Measurements from ENCODE around the gene TCF12.

Gene TCF12

GRCh38 chr15:57048930-57049549, 130.6 kb downstream of the TCF12 start:
- no peak for DNase-seq (ENCODE audit: low read depth in 2 of 2)

GRCh38 chr15:57053470-57053869, 135.0 kb downstream of the TCF12 start:
- DNase-seq (ENCODE audit: low read depth in 2 of 2), result no peak

DNA sequence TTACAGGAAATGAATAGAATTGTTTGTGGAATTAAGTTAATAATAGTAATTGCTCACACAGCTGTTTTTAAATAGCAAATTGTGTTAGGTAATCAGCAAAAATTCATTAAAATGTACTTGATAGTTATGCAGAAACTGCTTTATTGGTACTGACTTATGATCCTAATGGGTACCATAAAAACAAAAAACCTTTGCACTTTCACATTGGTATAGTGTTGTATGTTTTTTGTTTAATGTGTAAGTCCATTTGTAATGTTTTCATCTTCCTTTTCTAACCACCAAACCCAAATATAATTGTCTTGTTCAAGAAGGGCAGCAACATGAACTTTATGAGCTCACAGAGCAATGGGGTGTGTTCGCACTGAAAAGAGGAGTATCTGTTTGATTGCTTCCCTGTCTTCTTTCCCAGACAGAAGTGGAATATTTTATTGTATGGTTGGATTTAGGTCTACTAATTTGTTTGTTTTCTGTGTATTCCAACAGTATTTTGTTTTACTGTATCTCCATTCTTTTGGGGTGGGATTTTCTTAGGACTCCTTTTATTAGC, 135.8 kb downstream of the TCF12 start:
- DNase-seq (ENCODE audit: low read depth in 2 of 2), result no peak

DNA sequence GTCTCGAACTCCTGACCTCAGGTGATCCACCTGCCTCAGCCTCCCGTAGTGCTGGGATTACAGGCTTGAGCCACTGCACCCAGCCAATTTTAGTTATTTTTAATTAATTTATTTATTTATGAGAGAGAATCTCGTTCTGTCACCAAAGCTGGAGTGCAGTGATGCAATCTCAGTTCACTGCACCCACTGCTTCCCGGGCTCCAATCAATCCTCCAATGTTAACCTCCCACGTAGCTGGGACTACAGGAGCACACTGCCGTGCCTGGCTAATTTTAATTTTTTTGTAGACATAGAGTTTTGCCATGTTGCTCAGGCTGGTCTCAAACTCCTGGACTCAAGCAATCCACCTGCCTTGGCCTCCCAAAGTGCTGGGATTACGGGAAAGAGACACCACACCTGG, 137.9 kb downstream of the TCF12 start:
- no peak for DNase-seq (ENCODE audit: low read depth in 2 of 2)

- no peak for DNase-seq (ENCODE audit: low read depth in 2 of 2)
These were observed 138.9 kb downstream of the TCF12 start for GRCh38 chr15:57057134-57057930.

DNA sequence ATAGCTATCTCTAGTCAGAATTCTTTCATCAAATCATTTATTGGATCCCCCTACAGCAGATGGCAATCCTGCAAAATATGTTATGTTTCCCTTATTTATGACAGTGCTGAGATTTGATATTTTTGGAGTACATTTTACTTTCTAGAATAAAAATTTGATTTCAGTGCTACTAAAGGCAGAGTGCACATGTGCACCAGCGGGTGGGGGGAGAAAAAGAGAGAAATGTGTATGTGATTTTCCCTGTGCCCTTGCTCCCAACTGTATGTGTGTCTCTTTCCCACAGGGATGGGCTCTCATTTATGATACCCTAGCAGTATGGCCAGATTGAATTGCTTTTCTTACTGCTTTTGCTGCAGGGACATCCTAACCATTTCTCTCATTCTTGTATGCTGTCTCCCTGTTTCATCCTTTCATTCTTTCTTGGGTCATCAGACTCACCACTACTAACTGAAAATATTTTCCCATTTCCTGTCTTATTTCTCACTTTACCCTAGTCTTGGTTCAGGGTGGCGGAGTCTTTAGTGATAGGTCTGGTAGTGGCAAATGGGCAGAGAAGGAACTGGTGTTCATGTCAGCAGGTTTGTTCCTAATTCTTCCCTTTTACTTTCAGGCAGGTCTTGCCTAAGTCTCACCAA, 140.7 kb downstream of the TCF12 start:
- no peak for DNase-seq (ENCODE audit: low read depth in 2 of 2)

- DNase-seq (ENCODE audit: low read depth in 2 of 2), result no peak
These were observed 142.4 kb downstream of the TCF12 start for GRCh38 chr15:57060799-57061198.

DNA sequence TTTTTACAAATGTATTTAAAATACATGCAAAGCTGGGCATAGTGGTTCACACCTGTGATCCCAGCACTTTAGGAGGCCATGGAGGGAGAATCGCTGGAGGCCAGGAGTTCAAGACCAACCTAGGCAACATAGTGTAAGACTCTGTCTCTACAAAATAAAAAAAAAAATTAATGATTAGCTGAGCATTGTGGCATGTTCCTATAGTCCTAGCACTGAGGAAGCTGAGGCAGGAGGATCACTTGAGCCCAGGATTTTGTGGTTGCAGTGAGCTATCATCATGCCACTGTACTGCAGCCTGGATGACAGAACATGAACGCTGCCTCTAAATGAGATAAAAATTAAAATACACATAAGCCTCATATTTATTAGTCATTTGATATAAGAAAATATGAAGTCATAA, 142.8 kb downstream of the TCF12 start:
- no peak for DNase-seq (ENCODE audit: low read depth in 2 of 2)

- no peak for DNase-seq (ENCODE audit: low read depth in 2 of 2)
These were observed 143.3 kb downstream of the TCF12 start for GRCh38 chr15:57061696-57062095.

- DNase-seq (ENCODE audit: low read depth in 2 of 2), result no peak
These were observed 145.6 kb downstream of the TCF12 start for GRCh38 chr15:57064033-57064432.

GRCh38 chr15:57069423-57069822, 151.0 kb downstream of the TCF12 start:
- no peak for DNase-seq (ENCODE audit: low read depth in 2 of 2)

DNA sequence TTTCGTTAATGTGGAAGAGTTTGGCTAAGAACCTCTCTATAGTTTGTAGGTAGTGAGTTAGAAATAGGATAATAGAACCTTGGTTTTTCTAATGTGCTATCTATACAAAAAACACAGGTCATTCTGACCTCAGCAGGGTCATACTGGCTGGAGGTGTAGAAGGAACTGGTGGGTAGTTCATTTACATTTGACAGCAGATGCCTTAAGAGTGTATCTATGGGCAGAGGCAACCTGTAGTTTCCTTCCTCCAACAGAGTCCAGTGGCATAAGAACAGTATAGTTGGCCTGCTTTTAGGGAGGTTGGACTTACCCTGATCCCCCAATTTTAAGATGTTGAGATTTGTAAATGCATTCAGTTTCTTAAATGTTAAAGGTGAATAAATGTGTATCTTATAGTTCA, 152.2 kb downstream of the TCF12 start:
- no peak for DNase-seq (ENCODE audit: low read depth in 2 of 2)

DNA sequence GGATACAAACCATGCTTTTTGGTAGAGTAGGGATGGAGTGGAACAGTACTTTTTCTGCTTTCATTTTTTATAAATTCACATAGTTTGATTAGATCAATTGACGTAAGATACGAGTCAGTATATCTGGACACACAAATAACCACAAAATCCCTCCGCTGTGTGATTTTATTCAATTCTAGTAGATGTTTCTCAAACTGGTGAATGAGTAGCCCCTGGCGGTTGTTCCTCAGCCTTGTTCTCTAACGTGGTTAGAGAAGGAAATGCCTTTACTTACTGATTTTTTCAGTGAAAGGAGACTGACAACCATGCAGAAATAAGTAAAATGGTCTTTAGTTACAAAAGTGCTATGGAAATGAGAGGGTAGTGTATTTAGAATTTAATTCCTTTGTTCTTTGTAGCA, 161.0 kb downstream of the TCF12 start:
- DNase-seq (ENCODE audit: low read depth in 2 of 2), result no peak

DNA sequence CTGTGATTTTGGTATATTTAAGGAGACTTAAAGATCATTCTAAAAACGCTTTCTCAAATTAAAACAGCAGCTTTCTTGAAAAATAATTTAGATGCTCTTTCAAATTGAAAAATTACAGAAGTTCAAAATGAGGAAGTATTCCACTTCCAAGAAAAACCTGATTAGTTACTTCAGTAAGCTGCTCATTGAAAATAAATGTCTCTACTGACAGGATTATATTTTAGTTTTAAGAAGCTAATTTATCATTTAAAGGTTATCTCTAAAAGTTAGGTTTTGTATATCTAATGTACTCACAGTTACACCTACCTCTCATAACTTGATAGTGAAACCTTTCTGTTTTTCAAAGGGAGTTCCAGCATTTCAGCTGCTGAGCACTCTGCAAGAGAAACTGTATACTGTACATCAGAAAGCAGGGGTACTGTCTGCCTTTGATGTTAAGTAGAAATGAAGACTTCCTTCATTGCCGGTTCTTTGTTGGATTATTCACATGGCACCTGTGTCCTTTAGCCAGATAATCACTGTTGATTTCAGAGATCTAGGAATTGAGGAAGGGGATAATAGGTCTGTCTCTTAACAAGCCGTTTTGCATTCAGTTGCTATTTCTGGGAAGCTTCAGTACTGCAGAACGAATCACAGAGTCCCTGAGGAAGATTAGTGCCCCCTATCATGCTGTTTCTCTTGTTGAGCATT, 161.6 kb downstream of the TCF12 start:
- DNase-seq (ENCODE audit: low read depth in 2 of 2), result no peak

DNA sequence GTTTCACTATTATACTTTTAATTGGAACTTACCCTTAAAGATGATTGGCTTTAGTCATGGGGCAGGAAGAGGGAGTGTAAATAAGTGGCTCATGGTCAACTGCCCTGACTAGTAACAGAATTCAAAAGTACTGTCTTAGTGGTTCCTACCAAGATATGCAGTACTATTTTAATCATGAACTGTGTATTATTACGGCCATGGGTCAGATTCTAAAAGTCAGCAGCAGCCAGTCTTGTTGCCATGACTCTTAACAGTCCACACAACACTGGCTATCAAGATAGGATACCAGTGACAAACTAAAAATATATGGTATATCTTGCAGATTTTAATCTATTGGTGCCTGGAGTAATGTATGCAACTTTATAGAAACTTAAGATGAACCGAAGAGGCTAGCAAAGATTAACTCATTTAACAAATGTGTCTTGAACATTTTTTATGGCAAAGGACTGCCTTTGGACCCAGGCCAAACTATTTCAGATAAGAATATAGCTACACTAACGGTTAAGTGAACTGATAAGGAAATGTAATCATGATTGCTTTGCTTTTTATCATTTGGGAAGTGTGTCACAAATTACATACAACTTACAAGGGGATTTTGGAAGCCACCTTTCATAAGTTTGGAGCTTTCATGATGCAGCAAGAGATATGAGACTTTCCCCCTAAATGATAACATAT, 163.7 kb downstream of the TCF12 start:
- no peak for DNase-seq (ENCODE audit: low read depth in 2 of 2)

DNA sequence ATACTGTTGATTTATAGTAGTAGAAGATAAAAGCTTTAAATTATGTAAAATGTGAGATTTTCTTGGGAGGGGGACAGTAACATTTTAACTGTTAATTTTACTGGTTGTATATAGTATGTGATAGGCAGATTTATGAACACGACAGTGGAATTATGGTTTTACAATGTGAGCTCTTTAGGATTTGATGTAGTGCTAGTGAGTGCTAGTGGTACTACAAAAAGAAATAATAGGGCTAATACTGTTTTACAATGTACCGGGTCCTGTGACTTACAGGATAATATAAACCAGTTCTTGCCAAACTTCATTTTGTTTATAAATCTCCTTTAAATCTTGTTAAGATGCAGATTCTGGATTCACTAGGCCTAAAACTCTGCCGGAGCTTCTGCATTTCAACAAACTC, 165.7 kb downstream of the TCF12 start:
- no peak for DNase-seq (ENCODE audit: low read depth in 2 of 2)

- no peak for DNase-seq (ENCODE audit: low read depth in 2 of 2)
These were observed 166.8 kb downstream of the TCF12 start for GRCh38 chr15:57085267-57085666.

DNA sequence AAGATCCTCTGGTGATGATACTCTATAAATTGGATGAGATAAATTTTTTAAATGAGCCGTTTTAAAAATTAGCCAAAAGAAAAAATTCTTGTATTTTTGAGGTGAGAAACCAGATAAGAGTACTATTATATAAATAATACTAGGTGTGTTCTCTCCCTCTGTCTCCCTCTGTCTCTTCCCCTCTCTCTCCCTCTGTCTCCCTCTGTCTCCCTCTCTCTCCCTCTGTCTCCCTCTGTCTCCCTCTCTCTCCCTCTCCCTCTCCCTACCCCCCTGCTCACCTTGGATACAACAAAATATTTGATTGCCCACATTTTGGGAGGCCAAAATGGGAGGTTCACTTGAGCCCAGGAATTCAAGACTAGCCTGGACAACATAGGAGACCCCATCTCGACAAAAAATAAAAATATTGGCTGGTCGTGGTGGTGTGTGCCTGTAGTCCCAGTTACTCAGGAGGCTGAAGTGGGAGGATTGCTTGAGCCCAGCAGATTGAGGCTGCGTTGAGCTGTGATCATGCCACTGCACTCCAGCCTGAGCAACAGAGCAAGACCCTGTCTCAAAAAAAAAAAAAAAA, 168.5 kb downstream of the TCF12 start:
- DNase-seq (ENCODE audit: low read depth in 2 of 2), result no peak

GRCh38 chr15:57089815-57090495, 171.5 kb downstream of the TCF12 start:
- DNase-seq (ENCODE audit: low read depth in 2 of 2), result no peak

DNA sequence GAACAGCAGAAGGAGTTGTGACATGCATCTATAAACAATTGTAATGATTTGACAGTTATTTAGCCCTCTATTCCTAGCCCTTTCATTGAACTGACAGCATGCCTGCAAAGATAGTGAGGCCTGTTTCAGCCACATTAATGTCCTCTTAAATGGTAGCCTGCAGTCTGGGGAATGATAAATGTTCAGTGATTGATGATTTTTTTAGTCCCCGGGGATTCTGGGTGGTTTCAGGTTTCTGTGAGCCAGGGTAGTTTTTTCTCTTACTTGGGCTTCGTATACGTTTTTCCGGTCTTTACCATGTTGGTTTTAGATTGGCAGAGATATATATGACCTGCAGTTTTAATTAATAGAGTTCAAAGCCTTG, 172.0 kb downstream of the TCF12 start:
- no peak for DNase-seq (ENCODE audit: low read depth in 2 of 2)

DNA sequence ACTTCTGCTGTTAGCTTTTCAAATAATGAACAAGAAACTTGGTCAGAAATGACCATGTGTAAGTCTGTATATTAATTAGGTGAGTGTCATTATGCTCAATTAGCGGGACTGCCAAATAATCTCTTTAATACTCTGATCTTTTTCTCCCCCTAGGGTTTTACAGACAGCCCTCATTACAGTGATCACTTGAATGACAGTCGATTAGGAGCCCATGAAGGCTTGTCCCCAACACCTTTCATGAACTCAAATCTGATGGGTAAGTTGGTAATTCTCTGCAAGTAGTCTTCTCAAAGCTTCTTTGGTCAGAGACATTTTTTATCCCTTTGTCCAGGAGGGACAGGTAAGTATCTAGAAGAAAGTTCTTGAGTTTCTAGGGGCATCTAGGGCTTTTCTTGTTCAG, 173.2 kb downstream of the TCF12 start:
- DNase-seq (ENCODE audit: low read depth in 2 of 2), result no peak
